ENCODE data around the gene PPIF. TPM values are rescaled to one million over a fixed set of nuclear protein-coding genes. Genes with fewer than 3 reads are reported as not detected.

The PPIF gene
- 10 to 100 TPM; 54.6 to 88.5 (median 77.3) TPM for total RNA-seq
- long read RNA-seq, donor 1, transcript PPIF-202 (6 exons, 821 nt) = minor isoform, 11 of 126 reads
- long read RNA-seq, donor 1, transcript PPIF-201 (6 exons, 2,190 nt) = major isoform, 106 of 126 reads
- long read RNA-seq, donor 1, partial matches to known transcripts = 2 of 126 reads
- long read RNA-seq, donor 1, other reads (novel, unspliced or antisense) = 6 of 126 reads
- long read RNA-seq, donor 2, transcript PPIF-201 (6 exons, 2,190 nt) = major isoform, 78 of 89 reads
- long read RNA-seq, donor 2, partial matches to known transcripts = 3 of 89 reads
- long read RNA-seq, donor 2, other reads (novel, unspliced or antisense) = 4 of 89 reads

GRCh38 chr10:79347226-79347893 lies at the start of gene PPIF:
Gene PPIF, plus strand, starts transcription at chr10:79347469. Its CDS starts 80 bp downstream, at chr10:79347549.
- no peaks in the 10 kb centered on the region for H3K9me3 ChIP-seq
- ATAC-seq = peak; percentile 93
- DNase-seq = peak; percentile 96 to 98 (median 96)
- intact Hi-C loops (cut with DNase I, micrococcal nuclease) = no loop called here
- peak within 1 kb of the TSS; percentile 83 for H3K4me3 ChIP-seq
- H3K36me3 ChIP-seq (ENCODE audit: low read depth) = peaks cover 9% of the 10 kb centered on the region
- H3K4me1 ChIP-seq (ENCODE audit: low read depth) = peaks cover 19% of the 10 kb centered on the region
- TF ChIP-seq, protein P1, sequence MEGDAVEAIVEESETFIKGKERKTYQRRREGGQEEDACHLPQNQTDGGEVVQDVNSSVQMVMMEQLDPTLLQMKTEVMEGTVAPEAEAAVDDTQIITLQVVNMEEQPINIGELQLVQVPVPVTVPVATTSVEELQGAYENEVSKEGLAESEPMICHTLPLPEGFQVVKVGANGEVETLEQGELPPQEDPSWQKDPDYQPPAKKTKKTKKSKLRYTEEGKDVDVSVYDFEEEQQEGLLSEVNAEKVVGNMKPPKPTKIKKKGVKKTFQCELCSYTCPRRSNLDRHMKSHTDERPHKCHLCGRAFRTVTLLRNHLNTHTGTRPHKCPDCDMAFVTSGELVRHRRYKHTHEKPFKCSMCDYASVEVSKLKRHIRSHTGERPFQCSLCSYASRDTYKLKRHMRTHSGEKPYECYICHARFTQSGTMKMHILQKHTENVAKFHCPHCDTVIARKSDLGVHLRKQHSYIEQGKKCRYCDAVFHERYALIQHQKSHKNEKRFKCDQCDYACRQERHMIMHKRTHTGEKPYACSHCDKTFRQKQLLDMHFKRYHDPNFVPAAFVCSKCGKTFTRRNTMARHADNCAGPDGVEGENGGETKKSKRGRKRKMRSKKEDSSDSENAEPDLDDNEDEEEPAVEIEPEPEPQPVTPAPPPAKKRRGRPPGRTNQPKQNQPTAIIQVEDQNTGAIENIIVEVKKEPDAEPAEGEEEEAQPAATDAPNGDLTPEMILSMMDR (IDR thresholded peaks at IDR 0.05) = peak; percentile 100

- intact Hi-C loops (cut with DNase I, micrococcal nuclease) = no loop called here
Observed at GRCh38 chr10:79298403-79299244, 48.6 kb upstream of the PPIF start.

GRCh38 chr10:79299397-79300241 lies 47.6 kb upstream of the PPIF start:
- intact Hi-C loops (cut with DNase I, micrococcal nuclease) = no loop called here
- TF ChIP-seq, protein P1 (IDR thresholded peaks at IDR 0.05) = no peak

More at GRCh38 chr10:79298403-79299244, 48.6 kb upstream of the PPIF start:
- DNase-seq = peak; percentile 62 to 83 (median 67)
- Histone ChIP-seq H3K4me1 (ENCODE audit: low read depth) (no peaks in the 10 kb centered on the region), H3K36me3 (ENCODE audit: low read depth) (peaks cover 4% of the 10 kb centered on the region), H3K9me3 (no peaks in the 10 kb centered on the region), H3K4me3 (no peak overlapping the region)
- ATAC-seq = peak; percentile 84
- TF ChIP-seq, protein P1 (IDR thresholded peaks at IDR 0.05) = no peak

GRCh38 chr10:79300711-79301110 lies 46.6 kb upstream of the PPIF start:
- no peak for ATAC-seq
- Histone ChIP-seq H3K4me3 (no peak overlapping the region), H3K9me3 (no peaks in the 10 kb centered on the region), H3K4me1 (ENCODE audit: low read depth) (no peaks in the 10 kb centered on the region), H3K36me3 (ENCODE audit: low read depth) (peaks cover 11% of the 10 kb centered on the region)
- intact Hi-C loops (cut with DNase I, micrococcal nuclease) = no loop called here
- no peak for DNase-seq
- TF ChIP-seq, protein P1 (IDR thresholded peaks at IDR 0.05) = no peak

More at GRCh38 chr10:79299397-79300241, 47.6 kb upstream of the PPIF start:
- Histone ChIP-seq H3K9me3 (no peaks in the 10 kb centered on the region), H3K4me3 (no peak overlapping the region), H3K36me3 (ENCODE audit: low read depth) (peaks cover 4% of the 10 kb centered on the region), H3K4me1 (ENCODE audit: low read depth) (no peaks in the 10 kb centered on the region)
- DNase-seq = no peak
- ATAC-seq = peak; percentile 4

Data from mucosa of descending colon (tissue), 3 donors.